Mononuclear cell (primary cell): ENCODE measurements around the gene SIRPA. TPM values are rescaled to one million over a fixed set of nuclear protein-coding genes. Genes with fewer than 3 reads are reported as not detected.

Experiments used
- H3K27me3 ChIP-seq: 2 replicates; pipeline ENCODE4 v1.6.0; 2011; ENCODE audit warnings: low read length, control low read depth; ENCODE audit not compliant: insufficient read depth
- H3K4me1 ChIP-seq: 2 replicates; pipeline ENCODE4 v1.5.1; 2011; ENCODE audit warnings: mild to moderate bottlenecking, low read length, control low read depth; ENCODE audit not compliant: insufficient read depth
- H3K4me3 ChIP-seq: 2 replicates; pipeline ENCODE4 v1.5.1; 2011; ENCODE audit warnings: mild to moderate bottlenecking, low read length, moderate library complexity
- H3K9me3 ChIP-seq: 2 replicates; pipeline ENCODE4 v1.5.1; 2011; ENCODE audit warnings: low read depth, mild to moderate bottlenecking, control low read depth, low read length
- total RNA-seq: library from RNA; depleted of rRNA; stranded (reverse); fragments of >200 nt; gene quantifications from one replicate; pipeline ENCODE4 v1.2.3, GENCODE V29; 2012

SIRPA gene
- total RNA-seq, 1 donor, result 23.6 TPM

DNA sequence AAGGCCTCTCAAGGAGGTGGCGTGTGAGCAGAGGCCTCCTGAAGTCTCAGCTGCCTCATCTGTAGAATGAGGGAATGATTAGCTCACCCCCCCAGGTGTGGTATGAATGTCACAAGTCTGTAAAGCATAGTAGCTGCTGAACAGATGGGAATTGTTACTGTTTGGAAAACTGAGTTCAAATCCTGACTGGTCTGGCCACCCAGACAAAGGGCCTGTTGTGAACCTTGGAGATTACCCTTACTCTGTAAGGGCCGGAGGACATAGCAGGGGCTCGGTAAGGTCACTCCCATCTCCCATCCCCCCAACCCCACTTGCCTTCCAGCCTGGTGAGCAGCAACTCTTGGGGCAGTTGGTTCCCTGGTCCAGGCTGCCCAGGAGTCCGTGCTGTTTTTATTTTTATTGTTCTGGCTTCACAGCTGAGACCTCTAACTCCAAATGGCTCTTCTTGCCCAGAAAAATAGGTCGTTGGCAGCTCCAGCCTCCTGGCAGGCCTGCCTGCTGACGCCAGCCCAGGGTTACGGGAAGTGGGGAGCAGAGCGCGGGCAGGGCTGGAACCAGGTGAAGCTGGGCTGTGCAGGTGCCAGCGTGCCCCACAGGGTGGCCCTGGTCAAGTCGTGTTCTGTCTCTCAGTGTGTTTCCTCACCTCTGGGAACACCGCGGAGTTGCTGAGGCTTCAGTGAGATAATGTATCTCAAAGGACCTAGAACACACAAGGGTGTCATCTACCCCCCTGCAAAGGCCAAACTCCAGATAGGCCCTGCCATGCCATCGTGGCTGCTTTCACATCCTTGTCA is 4.5 kb upstream of the SIRPA start:
- Histone ChIP-seq H3K4me3 (no peak overlapping the region), H3K9me3 (no peaks in the 10 kb centered on the region), H3K27me3 (peaks cover 2% of the 10 kb centered on the region), H3K4me1 (peaks cover 56% of the 10 kb centered on the region)

DNA sequence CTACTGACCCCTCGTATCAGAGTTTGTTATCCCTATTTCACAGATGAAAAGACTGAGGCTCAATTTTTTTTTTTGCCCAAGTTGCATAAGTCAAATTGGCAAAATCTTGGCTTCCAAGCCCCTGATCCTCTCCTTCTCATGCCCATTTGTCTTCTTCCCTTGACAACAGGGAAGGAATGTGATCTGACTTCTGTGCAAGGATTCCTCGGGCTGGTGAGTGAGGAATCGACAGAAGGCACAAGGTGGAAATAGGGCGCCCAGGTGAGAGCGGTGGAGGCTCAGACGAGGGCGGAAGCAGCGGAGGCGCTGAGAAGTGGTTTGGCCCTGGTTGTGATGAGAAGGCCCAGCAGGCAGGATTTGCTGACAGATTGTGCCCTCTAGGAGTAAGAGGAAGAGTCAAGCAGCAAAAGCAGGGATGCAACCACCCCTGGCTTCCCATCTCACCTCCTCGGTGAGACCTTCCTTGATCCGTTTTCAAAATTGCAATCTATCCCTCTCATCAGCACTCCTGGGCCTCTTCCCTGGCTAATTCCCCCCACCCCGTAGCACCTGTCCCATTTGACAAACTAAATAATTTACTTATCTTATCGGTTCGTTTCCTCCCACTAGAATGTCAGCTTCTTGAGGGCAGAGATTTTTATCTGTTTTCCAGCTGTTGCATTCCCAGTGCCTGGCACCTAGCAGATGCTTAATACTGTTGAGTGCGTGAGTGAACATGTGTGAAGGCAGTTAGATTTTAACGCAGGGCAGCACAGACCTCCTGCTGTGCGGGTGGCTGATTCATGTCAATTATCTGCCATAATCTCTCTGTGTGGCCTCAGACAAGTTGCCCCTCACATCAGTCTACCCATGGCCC is 3.7 kb upstream of the SIRPA start:
- peaks cover 2% of the 10 kb centered on the region for H3K27me3 ChIP-seq
- H3K4me3 ChIP-seq, result no peak overlapping the region
- H3K4me1 ChIP-seq, result peaks cover 63% of the 10 kb centered on the region
- H3K9me3 ChIP-seq, result no peaks in the 10 kb centered on the region

DNA sequence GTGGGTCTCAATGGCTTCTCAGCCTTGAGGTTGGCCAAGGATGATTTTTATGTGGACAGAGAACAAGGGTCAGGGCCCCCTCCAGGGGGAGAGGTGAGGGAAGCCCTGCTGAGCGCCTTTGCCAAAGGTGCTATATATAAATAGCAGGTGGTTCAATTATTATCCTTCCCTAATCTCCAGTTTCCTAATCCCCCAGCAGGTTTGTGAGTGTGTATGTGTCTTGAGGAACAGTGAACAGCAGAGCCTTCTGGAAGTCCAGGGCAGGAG is 3.2 kb upstream of the SIRPA start:
- Histone ChIP-seq H3K27me3 (peaks cover 2% of the 10 kb centered on the region), H3K4me3 (no peak overlapping the region), H3K9me3 (no peaks in the 10 kb centered on the region), H3K4me1 (peaks cover 68% of the 10 kb centered on the region)

DNA sequence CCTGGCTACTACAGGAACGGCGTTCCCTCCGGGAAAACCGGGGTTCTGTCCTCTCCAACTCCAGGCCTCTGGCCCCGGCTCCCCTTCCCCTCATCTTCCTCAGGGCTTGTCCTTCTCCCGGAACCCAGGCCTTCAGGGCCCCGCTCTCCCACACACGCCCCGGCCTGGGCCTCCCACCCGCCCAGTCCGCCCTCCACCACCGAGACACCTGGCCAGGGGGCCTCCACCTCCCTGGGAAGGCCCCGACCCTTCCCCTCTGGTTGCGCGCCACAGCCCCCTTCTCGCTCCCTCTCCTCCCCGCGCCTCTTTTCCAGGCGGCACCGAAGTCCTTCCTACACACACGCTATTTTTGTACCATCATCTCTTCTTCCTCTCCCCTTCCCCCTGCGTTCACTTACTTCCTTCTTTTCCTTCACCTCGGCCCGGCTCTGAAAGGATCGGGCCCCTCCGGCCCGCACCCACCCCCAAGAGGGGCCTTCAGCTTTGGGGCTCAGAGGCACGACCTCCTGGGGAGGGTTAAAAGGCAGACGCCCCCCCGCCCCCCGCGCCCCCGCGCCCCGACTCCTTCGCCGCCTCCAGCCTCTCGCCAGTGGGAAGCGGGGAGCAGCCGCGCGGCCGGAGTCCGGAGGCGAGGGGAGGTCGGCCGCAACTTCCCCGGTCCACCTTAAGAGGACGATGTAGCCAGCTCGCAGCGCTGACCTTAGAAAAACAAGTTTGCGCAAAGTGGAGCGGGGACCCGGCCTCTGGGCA is 1.3 kb upstream of the SIRPA start:
- Histone ChIP-seq H3K4me3 (peak overlapping the region; percentile 65), H3K4me1 (peaks cover 70% of the 10 kb centered on the region)

DNA sequence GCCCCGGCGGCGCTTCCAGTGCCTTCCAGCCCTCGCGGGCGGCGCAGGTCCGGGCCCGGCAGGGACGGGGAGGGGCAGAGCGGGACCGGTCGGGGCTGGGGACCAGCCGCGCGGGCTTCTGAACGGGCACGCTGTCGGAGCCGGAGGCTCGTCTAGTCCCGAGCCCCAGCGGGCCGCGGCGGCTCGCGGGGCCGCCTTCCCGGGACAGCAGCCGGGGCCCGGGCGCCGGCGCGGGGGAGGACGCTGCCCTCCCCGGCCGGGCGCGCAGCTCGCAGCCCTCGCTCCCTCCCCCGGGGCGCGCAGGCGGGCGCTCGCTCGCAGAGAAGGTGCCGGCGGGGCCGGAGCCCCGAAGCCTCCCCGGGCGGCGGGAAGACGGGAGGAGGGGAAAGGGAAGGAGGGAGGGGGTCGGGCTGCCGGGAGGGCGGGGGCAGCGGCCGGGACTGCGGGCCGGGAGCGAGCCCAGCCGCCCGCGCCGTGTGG is 696 bp upstream of the SIRPA start:
- H3K9me3 ChIP-seq, result no peaks in the 10 kb centered on the region
- peaks cover 70% of the 10 kb centered on the region for H3K4me1 ChIP-seq
- peak overlapping the region; percentile 65 for H3K4me3 ChIP-seq
- peaks cover 2% of the 10 kb centered on the region for H3K27me3 ChIP-seq

More for the DNA sequence above, 1.3 kb upstream of the SIRPA start:
- H3K9me3 ChIP-seq, result no peaks in the 10 kb centered on the region
- H3K27me3 ChIP-seq, result peaks cover 2% of the 10 kb centered on the region

DNA sequence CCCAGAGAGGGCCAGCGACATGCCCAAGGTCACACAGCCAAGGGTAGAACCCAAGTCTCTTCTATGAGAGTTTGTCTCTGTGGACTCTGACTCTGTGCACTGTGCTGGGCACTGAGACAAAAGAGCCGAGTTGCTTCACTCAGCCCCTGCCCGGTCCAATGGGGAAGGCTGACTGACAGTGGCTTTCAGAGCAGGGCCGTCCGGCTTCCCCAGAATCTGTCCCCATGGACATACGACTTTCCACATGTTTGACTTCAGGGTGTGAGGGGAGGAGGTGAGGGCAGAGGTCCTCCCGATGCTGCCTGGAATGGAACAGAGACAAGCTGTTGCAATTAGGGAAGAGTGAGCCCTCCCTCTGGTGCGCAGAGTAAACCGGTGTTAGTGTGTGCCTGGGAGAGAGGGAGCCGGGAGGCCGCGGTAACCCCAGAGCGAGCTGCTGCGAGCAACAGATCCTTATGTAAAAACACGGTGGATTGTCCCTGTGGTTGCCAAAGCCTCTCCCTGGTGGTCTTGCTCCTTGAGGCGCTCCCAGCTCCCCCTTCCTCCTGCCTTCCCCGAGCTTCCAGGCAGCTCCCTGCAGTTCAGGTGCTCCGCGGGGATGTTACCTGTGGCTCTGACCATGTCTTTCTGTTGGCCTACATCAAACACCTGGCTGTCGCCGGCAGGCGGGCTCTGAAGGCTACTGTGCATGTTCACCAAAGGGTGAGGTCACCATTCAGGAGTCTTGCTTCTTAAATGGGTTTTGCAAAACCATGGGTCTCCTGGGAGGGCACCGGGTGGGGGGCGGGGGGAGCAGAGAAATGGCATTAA is 672 bp downstream of the SIRPA start:
- Histone ChIP-seq H3K4me3 (peak overlapping the region; percentile 65), H3K9me3 (no peaks in the 10 kb centered on the region), H3K27me3 (peaks cover 2% of the 10 kb centered on the region), H3K4me1 (peaks cover 64% of the 10 kb centered on the region)

DNA sequence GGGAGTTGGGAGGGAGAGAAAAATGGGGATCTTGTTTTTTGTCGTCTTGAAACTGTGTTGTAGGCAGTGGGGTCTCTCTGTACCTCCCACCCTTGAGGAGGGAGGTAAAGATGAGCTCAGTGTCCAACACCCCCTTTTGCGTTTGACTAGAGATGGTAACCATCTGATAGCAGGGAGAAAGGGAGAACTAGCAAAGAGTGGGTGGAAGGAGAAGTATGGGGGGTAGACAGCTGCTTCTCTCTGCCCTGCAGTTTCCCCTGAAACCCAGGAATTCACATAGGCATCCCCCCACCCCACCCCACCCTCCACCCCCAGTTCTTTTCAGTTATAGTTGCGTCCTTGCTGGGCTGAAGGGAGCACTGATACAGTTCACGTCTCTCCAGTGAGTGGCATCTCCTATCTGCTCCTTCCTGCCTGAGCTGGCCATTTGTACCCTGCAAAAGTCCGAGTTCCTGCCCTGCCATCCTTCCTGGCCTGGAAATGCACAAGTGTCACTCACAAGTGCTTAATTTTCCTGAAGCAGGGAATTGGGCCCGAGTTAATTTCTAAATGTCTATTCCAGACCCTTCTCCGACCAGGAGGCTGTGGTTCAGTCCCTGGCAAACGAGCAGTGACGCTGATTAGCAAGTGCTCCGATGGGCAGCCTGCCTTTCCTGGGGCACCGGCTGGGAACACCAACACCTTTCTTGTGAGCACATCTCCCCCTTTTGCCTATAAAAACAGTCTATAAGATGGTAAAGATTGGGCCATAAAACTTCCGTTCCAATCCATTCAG is 1.5 kb downstream of the SIRPA start:
- Histone ChIP-seq H3K9me3 (no peaks in the 10 kb centered on the region), H3K4me1 (peaks cover 63% of the 10 kb centered on the region), H3K4me3 (peak overlapping the region; percentile 65), H3K27me3 (peaks cover 2% of the 10 kb centered on the region)

DNA sequence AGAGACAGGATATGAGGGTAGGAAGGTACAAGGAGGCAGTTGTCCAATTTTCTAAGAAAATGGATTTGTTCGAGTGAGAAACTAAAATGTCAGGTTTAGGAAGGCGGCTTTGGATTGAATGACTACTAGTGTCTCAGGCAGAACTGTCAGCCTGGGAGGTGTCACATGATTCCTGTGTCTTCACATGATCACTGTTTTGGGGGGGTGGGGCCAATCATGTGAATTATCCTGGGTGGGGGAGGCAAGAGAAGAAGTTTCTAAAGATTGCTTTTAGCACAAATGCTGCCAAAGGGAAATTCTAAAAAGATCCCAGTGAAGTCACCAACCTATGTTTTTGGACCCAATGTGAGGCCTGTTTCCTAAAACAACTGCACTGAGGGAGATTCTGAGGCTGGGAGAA is 2.3 kb downstream of the SIRPA start:
- H3K9me3 ChIP-seq, result no peaks in the 10 kb centered on the region
- H3K4me1 ChIP-seq, result peaks cover 54% of the 10 kb centered on the region
- peaks cover 2% of the 10 kb centered on the region for H3K27me3 ChIP-seq
- H3K4me3 ChIP-seq, result peak overlapping the region; percentile 18

DNA sequence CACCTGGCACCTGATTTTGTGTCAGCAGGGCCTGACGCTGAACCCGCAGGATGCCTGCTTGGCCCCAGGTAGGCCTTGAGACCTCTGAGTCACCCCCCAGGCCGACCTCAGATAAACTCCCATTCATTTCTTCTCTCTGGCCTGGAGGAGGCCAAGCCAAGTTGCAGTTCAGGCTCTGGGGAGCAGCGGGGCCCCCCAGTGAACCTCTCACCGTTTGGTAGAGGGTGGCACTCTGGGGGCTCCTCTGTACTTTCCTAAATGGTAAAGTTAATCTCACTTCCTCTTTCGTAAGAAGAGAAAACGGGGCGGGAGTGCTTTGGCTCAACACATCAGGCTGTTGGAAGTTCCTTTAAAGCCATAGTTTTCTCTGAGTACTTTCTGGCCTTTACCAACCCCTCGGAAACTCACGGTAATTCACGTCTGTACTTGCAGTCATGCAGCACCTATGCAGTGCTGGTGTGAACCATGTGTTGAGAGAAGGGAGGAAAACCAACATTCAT is 2.8 kb downstream of the SIRPA start:
- peaks cover 50% of the 10 kb centered on the region for H3K4me1 ChIP-seq
- H3K27me3 ChIP-seq, result peaks cover 2% of the 10 kb centered on the region
- H3K9me3 ChIP-seq, result no peaks in the 10 kb centered on the region
- H3K4me3 ChIP-seq, result peak overlapping the region; percentile 18

DNA sequence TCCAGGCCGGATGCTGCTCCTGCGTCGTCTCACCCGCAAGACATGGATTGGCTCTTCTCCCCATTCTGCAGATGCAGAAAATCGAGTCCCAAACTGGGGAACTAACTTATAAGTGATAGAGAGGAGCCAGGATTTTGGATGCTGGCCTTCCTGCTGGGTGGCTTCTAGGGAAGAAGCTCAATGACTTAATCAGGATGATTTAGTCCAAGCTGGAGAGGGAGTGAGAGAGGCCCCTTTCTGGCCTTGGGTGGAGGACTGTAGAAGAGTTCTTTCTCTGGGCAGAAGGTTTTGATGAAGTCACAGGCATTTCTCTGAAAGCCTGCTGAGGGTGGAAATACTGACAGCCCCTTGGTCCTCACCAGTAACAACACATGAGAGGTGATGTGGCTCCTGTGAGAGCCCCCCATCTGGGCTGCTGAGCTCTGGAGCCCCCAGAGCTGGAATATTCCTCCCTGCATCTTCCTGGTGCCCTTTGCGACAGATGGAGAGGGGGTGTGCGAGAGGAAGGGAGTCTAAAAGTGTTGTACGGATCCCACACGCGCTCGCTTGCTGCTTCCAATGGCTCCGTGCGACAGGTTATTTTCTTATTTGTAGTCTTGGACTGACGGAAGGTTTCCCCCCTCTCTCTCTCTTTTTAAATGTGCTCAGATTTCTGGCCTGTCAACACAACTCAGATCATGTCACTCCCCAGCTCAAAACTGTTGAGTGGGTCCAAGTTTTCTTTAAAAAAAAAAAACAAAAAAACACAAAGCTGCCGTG is 3.5 kb downstream of the SIRPA start:
- Histone ChIP-seq H3K9me3 (no peaks in the 10 kb centered on the region), H3K4me3 (no peak overlapping the region), H3K4me1 (peaks cover 43% of the 10 kb centered on the region), H3K27me3 (no peaks in the 10 kb centered on the region)

DNA sequence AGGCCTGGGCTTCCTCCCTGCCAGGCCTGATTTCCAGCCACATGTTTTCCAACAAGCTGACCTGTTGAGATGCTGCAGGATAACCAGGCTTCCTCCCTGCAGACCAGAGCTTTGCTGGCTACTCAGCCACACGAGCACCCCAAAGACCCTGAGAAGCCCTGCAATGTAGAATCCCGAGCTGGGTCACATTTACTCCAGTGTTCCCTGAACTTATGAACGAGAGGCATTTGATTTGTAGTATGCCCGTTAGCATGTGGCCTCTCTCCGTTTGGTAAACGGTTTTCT is 4.0 kb downstream of the SIRPA start:
- peaks cover 42% of the 10 kb centered on the region for H3K4me1 ChIP-seq
- no peaks in the 10 kb centered on the region for H3K9me3 ChIP-seq
- H3K27me3 ChIP-seq, result no peaks in the 10 kb centered on the region
- H3K4me3 ChIP-seq, result no peak overlapping the region

DNA sequence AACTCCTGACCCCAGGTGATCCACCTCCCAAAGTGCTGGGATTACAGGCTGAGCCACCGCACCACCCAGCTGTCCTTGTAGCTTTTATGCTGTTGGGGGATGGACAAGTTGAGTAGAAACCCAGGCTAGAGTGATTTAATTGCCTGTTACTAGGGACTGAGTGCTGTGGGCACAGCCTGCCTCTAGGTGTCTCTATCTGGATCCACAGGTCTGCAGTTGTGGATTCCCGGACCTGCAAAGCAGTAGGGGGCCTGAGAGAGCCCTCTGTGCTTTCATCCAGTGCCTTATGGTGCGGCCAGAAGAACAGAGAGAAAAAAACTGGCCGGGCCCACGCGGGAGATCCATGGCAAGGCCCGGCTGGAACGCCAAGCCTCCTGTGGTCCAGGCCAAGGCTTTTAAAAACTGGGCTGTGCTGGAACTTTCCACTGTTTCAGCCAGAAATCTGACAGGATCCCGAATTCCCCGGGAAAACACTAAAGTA is 5.2 kb downstream of the SIRPA start:
- Histone ChIP-seq H3K27me3 (no peaks in the 10 kb centered on the region), H3K9me3 (no peaks in the 10 kb centered on the region), H3K4me3 (no peak overlapping the region), H3K4me1 (peaks cover 41% of the 10 kb centered on the region)

DNA sequence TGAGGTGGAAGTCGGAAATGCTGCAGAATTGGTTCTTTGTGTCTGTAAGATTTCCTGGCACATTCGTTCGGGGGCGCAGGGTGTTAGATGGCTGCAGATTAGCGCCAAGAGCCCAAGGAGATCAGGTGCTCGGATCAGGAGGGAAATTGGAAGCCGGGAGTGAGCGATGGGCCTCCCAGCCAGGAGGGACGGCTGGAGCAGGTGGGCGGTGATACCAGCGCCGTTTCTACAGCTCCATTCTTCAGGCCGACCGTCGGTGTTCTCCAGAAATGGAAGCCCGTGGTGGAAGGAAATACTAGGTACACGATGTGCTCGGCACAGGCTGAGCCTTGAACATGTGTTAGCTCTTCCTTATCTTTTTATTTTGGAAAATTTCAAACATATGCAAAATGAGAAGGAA is 6.5 kb downstream of the SIRPA start:
- H3K27me3 ChIP-seq, result no peaks in the 10 kb centered on the region

More for the DNA sequence above, 6.5 kb downstream of the SIRPA start:
- no peaks in the 10 kb centered on the region for H3K9me3 ChIP-seq
- H3K4me1 ChIP-seq, result peaks cover 30% of the 10 kb centered on the region
- H3K4me3 ChIP-seq, result no peak overlapping the region
